Articular chondrocyte of knee joint (primary cell): ENCODE measurements around the gene PRKCB. TPM values are rescaled to one million over a fixed set of nuclear protein-coding genes. Genes with fewer than 3 reads are reported as not detected.

Experiments used
- small RNA-seq: library from RNA; depleted of rRNA; stranded (forward); fragments of <200 nt; gene quantifications from one replicate; pipeline ENCODE3, GENCODE V24; 2012
- total RNA-seq: library from RNA; depleted of rRNA; stranded (reverse); fragments of >200 nt; gene quantifications from 2 replicates; pipeline ENCODE4 v1.2.3, GENCODE V29; 2012

Gene PRKCB
- total RNA-seq = 0.11 and 0.52 TPM in 2 replicates

GRCh38 chr16:23835390-23836077, at the start of gene PRKCB:
PRKCB (plus strand) TSS chr16:23835983.

DNA sequence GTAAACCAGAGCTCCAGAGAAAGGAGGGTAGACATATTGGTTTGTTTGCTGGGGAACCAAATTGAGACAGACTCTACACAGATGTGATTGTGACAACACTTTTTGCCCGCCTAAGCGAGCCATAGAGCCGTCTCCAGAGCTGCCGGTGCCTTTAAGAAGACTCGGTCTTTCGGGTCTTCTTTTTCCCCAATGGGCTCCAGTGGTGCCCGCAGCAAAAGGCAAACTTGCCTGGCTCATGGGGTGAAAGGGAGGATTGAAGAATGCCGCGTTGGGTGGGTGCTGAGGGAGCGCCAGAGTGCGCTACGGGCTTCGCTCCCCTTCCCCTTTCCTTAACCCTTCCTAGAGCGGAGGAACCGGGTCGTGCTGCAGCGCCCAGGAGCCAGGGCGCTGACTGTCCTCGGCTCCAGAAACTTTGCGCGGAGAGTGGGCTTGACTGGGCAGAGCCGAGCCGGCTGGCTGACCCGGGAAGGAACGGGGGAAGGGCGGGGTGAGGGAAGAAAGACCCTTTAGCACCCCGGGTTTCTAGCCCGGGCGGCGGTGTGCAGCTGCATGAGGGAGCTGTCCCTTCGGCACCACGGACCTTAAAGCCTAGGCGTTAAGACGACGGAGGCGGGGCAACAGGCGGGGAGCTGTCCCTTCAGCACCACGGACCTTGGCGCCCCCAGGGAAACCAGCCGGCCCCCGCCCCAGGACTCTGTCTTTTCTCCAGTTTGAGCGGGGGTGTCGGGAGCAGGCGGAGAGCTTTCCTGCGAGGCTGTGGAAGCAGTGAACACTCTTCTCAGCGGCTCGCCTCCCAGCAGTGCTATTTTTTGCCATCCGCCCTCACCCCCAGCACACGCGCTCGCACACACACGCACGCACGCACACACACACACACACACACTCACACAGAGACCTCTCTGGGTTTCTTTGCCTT, 419.9 kb downstream of the PRKCB start, which contains the start of gene CACNG3:
Gene CACNG3 (plus strand): TSS at position 880 of the 916 bp plus-strand sequence. CDS start 420 bp downstream, outside the sequence.

Small RNAs within 50 kb of the gene (small RNA-seq; reads per million reads assigned to genes)
- gene MIR1273H = not detected

Other genes starting within 250 kb of the PRKCB start
- 53.8 and 69.8 TPM in 2 replicates for gene NDUFAB1, start 239.7 kb upstream of the PRKCB start, total RNA-seq
- 14.1 and 17.0 TPM in 2 replicates for gene PALB2, start 194.7 kb upstream of the PRKCB start, total RNA-seq
- gene DCTN5, start 194.5 kb upstream of the PRKCB start, total RNA-seq = 55.9 and 69.4 TPM in 2 replicates
- 12.8 and 14.9 TPM in 2 replicates for gene PLK1, start 157.1 kb upstream of the PRKCB start, total RNA-seq
- 0.11 and 0.13 TPM in 2 replicates for gene ERN2, start 122.8 kb upstream of the PRKCB start, total RNA-seq
- not detected in 2 replicates for gene CHP2, start 81.0 kb upstream of the PRKCB start, total RNA-seq